ENCODE measurements around the gene TUT1.
"Not testable (repeated sequence)": the region's sequence is repeated elsewhere in the genome, so short reads cannot be mapped to it uniquely, and the experiment has no call there.

The TUT1 gene

DNA sequence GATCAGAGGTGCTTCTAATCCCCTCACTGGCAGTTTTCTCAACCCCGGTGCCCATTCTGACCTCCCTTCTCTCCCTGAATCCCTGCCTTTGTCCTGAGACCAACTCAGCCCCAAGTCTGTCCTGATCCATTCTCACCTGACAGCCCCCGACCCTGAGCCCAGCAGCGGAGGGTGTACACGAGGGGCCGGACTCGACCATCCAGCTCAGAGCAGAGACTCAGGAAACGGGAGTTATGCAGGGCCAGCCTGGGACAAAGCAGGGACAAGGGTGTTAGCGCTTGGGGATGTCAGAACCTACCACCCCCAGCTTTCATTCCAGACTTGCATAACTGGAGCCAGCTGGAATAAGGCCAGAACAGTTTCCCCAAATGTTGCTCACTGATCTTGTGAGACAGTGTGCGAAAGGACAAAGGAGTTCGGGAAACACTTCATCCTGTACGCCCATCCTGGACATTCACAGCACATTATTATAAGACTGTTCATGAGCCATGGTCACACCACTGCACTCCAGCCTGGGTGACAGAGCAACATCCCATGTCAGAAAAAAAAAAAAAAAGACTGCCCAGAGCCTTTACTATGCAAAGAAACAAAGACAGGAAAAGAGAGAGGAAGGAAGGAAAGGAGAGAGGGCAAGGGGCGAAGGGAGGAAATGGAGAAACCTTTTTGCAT, 14.1 kb downstream of the TUT1 start:
- no peak for DNase-seq

DNA sequence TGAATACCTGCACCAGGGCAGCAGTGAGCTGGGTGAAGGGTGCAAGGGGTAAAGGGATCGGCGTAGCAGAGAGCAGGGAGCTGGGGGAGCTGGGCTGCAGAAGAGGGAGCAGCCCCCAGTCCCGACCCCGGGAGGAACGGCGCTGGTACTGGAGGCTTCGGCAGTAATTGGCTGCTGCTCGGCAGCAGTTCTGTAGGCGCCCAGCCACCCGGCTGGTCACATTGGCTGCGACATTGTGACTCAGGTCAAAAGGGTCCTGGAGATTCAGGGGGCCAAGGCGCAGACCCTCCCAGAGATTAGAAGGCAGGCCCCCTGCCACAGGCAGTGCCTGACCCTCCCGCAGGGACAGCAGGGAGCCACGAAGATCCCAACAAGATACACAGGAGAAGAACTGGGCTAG, 15.5 kb downstream of the TUT1 start:
- no peak for DNase-seq

DNA sequence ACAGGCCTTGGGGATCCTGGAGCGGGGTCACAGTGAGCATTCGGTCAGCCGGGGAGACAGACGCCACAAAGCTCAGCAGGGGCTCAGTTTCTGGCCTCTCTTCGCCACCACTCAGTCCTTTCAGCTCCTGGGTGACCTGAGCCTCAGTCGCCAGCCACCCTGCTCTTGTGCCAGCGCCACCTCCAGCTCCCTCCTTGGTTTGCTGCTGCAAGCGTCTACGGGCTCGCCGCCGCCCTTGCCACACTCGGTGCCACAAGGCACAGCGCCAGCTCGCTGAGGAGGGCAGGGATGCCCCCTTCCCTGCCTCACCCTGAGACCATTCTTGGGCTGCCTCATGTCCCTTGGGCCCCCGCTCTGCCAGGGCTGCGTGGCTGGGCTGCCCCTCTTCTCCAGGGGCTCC, 16.2 kb downstream of the TUT1 start:
- no peak for DNase-seq

DNA sequence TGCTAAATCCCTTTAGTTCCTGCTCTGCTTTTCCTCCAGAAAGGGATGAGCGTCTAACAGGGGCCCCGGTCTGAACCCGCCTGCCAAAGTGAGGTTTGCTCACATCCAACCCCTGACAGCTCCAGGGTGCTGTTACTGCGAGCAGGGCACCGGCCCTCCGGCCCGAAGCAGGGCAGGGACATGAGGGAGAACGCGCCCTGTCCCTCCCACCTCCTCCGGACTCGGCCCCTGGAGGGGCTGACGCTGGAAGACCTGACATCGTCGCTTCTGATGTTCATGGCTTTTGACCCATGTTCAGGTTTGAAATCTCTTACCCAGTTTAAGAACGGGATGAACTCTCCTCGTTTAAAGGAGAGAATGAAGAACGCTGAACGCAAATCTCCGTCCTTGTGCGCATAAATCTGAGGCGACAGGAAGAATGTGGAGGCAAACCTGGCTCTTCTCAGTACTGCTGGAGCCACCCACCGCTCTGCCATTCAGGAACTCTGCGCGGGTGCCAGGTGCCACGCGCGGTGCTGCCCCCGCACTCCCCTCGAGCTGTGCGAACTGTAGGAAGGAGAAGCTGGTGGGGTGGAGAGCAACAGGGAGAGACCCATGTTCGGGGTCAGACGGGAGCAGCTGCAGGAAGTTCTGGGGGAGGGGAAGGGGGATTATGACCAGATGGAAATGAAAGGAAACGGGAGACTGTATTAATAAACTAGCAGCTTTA, 16.8 kb downstream of the TUT1 start:
- DNase-seq, result no peak

DNA sequence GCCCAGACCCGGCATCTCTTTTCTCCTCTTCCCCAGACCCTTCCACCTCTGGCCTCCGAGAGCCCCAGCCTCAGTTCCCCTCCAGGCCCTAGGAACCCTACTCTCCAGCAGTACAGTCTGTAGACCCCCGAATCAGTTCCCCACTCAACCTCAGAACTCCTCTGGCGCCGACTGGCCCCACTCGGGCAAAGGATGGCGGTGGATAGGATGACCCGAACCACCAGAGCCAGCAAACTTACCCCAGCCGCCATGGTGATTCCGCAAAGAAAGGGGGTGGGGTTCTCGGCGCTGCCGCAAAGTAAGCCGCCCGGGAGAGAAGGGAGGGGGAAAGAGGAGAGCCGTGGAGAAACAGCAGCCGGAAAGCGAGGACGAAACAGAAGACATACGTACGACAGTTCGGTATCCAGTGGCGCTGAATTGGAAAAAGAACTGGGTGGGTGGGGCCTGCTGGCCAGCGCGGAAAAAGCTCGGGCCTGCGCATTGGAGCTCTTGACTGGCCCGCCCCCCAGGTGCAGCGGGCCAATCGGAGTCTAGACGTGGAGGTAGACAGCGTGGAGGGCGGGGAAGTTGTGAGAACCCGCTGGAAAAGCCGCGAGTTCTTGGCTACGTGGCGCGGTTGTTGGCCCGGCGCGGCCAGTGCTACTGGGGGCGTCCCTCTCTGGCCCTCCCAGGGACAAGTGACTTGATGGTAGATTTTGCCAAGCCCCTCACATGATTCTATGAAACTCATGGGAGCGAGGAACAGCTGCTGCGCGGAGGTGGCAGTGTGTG, 17.5 kb downstream of the TUT1 start, which contains the start of gene EEF1G:
TSS of gene EEF1G (minus strand) at position 300 of the 771 bp plus-strand sequence. CDS start at position 251, 49 bp downstream.
- peak; percentile 95 for DNase-seq

DNA sequence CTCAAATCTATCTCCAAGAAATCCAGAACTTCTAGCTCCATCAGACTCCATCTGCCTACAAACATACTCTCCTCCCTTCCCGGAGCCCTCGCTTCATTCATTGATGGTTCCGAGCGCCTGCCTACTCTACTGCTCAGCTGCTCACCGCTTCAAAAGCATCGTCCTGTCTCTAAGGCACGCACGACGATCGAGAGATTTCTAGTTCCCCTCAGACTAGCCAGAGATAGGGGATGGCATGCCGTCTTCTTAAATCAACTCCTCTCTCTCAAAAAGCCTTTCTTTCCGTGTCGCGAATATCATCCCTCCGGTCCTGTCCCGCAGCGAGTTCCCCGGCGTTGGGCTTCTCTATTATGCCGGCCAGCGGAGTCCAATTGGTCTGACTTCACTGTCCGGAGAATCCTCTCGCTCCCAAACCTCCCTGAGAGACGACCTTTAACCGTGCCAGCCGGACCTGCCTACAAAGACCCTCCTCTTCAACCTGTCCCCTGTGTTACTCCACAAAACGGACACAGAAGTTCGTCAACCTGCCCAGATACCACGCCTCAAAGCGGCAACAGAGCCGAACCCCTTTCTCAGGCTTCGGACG, 18.2 kb downstream of the TUT1 start:
- DNase-seq, result no peak

DNA sequence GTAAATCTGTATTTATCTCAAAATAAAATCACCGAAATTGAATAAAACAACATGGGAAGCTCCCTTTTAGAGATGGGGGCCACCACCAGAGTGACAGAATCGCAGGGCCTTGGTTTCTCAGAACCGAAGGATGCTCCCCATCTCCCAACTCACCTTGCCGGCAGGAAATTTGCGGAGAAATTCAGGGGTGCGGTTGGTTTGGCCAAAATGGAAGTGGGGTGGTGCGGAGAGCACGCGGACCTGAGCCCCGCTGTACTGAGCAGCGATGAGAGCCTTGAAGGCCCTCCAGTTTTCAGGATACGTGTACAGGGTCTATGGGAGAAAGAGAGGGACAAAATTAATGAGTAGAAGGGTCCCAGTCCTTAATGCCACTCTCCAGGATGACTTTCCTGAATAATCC, 18.9 kb downstream of the TUT1 start:
- DNase-seq, result no peak

DNA sequence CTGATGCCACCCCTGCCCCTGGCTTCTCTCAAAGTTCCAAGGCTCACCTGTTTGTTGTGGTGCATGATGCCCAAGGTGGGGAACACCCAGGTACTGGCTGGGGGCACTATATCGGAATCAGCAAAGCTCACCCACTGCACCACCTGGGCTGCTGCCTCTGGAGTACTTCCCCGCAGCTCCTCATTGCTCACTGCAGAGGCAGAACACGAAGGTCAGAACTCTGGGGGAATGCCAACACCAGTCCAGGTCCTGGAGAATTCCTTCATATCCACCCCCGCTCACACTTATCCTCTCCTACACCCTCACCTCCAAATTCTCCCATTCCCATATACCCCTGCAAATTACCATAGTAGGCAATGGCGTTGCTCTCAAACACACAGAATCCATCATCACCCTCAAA, 19.8 kb downstream of the TUT1 start:
- DNase-seq, result not testable (repeated sequence)

DNA sequence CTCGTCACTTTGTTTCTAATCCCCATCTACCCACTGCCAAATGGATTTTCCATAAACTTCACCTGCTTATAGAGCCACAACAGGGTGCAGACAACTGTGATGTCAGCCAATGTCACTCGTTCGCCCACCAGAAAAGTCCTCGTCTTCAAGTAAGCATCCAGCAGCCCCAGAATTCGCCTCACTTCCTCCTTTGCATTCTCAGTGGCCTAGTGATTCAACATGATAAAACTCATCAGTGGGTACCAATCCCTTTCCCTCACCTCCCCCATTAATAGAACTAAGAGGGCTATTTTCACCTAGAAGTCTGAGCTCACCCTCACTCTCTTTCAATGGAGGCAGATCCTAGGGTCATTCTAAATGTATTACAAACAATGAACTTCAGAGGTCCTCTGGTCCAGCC, 20.4 kb downstream of the TUT1 start:
- DNase-seq, result not testable (repeated sequence)

DNA sequence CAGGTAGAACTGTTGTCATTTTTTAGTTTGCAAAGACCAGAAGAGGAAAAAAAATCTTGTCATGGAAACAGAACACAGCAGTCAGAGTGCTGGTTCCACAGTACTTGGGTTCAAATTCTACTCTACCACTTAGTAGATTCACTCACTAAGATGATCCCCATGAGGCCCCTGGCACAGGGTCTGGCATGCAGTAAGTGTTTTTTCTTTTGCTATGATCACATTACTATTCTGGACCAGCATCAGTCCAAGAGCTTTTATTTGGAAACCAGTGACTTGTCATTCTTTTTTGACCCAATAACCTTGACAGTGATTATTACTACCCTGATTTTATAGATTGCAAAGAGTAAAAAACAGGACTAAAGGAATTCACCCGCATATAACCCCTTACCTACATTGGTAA, 21.7 kb downstream of the TUT1 start:
- no peak for DNase-seq

DNA sequence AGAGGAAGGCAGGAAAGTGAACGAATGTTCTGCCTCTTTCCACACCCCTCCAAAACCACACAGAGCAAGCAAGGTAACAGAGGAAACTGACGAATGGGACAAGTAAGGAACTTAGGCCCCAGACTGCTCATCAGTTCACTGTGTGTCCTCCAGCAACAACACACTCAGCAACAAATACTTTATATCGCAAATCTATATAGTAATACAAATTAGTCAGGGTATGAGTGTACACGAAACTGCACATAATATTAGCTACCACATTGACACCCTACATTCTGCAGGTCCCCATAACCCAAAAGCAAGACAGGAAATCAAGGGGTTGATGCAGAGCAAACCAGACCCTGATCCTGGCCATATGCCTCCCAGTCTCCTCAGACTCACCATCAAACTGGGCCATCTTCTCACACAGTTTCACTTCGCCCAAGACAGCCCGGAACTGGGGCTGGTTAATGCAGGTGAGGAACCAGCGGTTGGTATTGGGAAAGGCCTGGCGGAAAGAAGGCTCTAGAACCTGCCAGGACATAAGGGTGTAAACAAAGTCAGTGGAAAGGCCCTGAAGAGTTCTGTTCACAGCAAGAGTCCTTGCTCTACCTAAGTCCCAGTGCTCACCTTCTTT, 24.2 kb downstream of the TUT1 start:
- no peak for DNase-seq

DNA sequence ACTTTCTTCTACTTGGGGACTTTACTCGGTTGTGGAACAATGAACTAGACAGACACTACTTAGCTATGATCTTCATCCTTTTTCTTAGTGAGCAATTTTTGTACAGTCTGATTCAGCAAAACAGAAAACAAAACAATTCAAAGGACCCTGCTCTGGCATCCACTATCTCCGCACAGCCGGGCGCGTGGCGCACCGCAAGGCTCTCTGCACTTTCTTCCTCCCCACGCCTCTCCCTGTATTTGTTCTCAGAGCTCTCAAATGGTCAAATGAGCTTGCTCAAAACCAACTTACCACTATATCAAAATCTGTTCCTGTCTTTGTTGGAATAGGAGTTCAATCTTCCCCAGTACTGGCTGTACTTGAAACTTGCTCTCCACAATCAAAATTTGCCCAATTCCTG, 25.1 kb downstream of the TUT1 start:
- DNase-seq, result no peak

DNA sequence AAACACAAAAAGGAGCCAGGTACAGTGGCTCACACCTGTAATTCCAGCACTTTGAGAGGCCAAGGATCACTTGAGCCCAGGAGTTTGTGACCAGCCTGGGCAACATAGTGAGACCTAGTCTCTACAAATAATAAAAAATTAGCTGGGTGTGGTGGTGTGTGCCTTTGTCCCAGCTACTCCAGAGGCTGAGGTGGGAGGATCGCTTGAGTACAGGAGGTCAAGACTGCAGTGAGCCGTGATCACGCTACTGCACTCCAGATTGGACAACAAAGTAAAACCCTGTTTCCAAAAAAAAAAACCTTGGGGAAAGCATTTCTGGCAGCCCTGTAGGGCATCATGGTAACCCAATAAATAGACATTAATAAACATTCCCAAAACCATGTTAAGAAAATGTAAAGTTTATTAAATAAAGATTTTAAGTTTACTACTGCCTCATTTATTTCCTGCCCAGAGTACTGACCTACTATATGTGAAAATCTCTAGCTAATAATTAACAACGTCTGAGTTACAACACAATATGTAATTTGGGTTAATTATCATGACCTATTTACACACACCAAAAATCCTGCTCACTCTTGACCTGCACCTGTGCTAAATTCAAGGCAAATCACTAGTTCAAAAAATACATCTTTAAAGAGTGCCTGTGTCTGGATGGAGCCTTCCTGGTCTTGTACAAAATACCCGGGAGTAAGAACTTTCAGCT, 26.1 kb downstream of the TUT1 start:
- DNase-seq, result no peak

DNA sequence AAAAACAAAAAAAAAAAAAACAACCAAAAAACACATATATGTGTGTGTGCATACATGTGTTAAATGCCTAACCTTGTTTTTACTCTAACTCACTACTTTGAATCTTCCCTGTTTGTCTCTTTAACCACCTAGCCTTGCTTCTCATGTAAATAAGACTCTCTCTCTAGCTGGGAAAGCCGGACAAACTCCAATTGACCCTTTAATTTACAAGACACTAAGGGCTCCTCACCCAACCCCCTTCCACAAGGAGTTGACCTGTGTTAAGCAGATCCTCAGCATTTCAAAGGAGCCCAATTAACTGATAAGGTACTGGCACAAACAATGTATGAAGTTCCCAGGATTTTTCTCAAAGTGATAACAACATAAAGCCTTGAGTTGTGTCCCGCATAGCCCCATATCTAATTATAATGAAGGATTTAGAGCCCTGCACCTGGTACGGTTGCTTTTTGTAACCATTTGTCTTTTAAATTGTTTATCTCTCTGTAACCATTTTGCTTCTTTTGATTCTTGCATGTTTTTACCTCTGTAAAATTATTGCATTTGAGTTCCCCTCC, 29.6 kb downstream of the TUT1 start:
- DNase-seq, result not testable (repeated sequence)

DNA sequence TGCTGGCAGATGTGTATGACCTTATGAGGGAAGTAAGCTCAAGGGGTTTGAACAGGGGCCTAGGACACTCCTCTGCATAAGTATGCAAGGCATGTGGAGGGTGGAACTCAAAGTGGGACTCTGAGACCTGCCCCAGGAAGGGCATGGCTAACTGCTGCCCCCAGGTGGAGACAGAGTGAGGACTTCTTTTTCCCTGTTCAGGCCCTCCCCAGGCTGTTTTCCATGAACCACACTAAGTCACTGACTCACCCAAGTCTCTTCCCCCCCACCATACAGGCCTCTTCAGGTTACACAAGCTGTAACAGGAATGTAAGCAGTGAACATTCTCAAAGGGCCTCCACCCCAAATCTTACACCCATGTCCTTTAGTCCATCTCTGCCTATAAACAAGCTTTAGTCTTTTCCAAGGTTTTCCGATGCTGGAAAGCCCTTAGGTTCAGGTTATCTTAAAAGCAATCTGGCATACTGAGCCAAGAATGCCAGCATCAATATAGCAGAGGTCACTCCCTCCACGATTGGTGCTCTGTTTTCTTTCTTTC, 30.7 kb downstream of the TUT1 start:
- no peak for DNase-seq

DNA sequence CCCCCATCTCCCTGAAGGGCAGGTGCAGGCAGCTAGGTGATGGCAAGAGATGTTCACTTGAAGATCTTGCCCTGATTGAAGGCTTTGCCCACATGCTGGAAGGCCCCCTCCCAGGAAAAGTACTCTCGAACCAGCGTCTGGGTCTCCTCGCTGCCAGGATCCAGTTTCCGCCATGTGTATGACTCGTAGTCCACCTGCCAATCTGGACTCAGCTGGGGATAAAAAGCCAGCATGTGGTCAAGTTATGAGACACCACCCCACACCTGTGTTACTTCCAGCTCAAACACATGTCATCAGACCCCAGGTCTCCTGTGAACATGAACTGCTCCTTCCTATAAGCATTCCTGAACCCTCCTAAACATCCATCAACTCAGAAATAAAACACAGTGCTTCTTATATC, 31.7 kb downstream of the TUT1 start:
- DNase-seq, result not testable (repeated sequence)

DNA sequence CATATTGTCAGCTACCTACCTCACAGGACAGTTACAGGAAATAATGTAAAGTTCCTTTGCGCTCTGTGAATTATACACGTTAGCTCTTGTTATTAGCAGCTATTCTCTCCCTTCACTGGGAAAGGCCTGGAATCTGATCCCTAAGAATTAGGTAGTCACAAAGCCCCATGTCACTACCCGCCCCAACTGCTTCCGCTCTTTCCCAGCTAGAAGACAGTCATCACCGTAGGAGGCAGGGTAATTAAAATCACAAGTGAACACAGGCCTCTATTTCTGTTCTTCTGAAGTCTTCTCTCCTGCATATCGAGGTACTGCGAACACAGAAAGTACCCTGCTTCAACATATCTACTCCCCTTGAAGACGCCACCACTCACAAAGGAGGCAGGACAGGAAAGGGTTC, 32.1 kb downstream of the TUT1 start:
- DNase-seq, result no peak

DNA sequence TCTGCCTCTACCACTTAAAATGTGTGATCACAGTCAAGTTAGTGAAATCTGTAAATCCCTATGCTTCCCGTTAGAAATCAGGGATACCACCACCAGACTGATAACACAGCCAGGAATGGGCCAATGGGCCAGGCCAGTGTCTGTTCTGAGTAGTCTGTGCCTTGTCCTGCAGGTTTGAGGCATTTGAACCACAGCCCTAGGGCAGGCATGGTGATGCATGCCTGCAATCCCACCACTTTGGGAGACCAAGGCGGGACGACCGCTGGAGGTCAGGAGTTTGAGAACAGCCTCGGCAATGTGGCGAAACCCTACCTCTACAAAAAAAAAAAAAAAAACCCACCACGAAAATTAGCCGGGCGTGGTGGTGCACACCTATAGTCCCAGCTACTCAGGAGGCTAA, 32.7 kb downstream of the TUT1 start:
- no peak for DNase-seq

DNA sequence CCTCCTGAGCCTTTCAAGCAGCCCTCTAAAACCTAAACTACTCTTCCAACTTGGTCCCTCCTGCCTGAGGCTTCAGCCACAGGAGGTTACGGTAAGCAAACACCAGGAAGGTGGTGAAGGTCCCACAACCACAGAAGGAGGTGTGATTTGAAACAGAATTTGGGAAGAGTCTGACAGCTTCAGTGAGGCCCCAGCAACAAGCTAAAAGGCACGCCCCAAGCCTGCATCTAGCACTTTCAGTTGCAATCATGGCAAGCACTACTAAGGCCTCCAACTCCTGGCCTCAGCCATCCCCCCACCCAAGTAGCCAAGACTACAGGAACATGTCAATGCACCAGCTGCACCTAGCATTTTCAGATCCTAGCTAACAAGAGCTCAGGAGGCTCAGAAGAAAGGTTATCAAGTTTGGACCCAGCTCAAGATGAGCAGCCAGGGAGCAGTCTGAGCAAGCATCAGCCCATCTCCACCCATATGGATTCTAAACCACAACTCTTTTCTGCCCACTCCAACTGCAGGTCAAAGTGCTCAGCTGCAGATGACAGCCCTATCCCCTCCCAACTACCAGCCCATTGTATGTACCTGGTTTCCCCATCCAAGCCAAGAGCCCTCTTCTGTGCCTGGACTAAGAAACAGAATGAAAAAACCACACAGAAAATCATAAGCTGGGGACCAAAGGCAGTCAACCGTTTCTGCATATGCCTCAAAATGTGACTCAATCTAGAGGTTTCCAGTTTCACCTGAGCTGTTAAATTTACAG, 34.3 kb downstream of the TUT1 start:
- no peak for DNase-seq

DNA sequence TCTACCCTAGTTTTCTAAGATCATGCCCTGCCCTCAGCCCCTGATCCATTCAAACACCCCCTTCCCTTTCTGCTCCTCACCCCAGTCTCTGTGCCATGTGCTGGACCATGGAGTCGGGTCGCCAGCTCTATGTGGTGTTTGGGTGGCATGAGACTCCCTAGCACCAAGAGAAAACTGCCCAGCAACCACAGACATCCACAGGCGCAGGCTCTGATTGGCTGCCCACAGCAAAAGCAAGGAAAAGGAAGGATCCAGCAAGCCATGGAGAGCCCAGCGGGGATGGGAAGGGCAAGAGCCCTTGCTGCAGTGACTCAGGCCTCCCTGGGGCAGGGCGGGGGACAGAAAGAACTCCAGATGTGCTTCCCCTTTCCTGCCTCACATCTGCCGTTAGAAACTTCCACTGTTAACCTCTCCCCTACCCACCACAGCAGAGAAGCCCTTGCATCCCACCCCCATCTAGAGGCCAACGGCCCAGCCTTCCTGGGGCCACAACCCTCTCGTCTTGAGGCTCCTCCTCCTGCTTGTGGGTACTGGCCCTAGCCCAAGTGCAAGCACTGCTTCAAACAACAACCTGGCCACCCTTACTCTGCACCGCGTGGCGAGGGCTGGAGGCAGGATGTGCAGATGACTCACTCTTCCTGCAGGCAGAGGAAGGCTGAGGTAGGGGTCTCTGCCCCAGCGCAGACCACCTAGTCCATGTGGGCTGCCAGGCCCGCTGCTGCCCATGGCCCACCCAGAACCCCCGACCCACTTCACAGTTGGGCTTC, 35.0 kb downstream of the TUT1 start:
- DNase-seq, result no peak

Measured in NCI-H1436 treated with DMSO at 0.1 percent for 48 hours (cell line).